ENCODE measurements around the gene BTBD7.
"Not testable (repeated sequence)": the region's sequence is repeated elsewhere in the genome, so short reads cannot be mapped to it uniquely, and the experiment has no call there.

The BTBD7 gene

DNA sequence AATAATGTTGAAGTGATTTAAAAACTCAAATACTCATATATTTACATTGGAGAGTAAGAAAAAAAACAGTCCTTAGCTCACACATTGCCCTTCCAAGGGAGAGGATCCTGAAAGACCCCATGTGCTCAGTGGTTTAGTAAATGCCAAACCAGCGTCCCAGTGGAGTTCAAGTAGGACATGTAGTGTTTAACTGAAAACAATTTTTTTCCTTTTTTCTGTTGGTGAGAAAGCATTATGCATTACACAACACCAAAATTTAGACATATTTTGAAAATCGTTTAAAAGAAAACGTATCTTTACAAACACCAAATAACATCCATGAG, 92.2 kb downstream of the BTBD7 start:
- DNase-seq (ENCODE audit: low read depth): no peak

DNA sequence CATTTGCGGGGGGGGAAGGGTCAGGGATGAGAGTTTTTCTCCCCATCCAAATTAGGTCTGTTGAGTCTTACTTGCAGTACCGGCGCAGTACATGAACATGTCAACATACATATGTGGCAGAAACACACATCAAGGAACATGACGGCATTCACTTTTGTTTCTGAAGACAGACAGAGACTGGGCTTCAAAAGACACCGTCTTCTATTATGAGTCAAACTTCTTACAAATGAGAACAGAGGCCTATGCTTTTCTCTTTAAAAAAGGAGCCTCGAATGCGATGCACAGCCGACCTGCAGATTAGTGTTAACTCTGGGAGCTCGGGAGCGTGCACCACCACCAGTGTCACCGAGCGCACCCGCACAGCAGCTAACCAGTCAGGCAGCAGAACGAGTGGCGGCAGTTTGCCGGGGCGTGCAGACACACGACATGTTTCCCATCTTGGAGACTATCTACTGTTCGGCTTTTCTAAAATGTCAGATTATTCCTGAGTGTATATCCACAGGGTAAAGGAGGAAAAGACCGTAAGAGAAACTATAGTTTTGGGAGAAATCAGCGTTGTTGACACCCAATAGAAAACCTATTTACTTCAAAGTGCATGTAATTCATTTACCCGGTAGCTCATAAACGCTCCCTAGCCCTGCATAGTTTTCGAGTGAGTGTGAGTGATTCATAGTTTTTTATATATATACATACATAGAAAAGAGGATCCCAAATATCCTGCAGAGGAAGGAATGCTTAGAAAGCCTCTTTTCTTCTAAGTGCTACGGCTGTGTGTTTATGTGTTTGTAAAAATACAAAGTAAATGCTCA, 92.8 kb downstream of the BTBD7 start:
- no peak for DNase-seq (ENCODE audit: low read depth)

DNA sequence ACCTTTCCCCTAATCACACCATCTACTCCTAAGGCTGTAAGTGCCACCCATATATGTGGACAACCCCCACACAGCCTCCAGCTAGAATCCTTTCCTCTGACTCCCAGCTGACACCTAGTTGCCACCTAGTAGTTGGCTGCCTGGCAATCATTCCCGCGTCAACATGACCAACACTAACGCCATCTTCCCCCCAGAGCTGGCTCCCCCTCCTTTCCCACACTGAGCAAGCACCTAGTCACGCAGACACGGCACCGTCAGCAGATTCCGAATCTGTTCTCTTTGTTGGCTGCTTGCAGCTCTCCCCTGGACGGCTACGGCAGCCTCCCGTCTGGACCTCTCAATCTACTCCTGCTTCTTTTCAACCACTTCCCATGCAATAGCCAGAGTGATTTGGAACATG, 98.0 kb downstream of the BTBD7 start:
- DNase-seq (ENCODE audit: low read depth): no peak

DNA sequence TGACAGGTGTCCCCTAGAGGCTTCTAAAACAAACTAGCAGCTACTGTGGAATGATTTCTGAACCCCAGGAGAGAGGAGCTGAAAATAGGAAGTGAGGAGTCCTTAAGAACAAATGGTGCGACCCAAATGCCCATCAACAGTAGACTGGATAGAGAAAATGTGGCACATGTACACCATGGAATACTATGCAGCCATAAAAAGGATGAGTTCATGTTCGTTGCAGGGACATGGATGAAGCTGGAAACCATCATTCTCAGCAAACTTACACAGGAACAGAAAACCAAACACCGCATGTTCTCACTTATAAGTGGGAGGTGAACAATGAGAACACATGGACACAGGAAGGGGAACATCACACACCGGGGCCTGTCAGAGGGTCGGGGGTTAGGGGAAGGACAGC, 99.8 kb downstream of the BTBD7 start:
- DNase-seq (ENCODE audit: low read depth): not testable (repeated sequence)

DNA sequence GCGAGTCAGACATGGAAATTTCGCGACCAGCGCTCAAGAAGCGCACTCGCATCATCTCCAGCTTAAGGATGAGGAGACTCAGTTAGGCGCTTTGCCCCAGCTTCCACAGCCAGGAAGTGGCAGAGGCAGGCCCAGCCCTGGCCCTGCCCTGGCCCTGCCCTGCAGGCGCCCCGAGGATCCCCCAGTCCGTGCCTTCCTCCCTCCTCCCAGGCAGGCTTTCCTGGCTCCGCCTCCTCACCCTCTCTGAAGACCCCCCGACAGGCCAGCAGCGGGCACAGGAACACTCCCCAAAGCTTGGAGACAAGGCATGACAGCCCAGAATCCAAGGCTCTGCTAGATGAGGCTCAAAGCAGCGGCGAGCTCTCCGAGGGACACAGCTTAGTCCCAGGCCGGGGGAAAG, 100.7 kb downstream of the BTBD7 start:
- DNase-seq (ENCODE audit: low read depth): no peak

DNA sequence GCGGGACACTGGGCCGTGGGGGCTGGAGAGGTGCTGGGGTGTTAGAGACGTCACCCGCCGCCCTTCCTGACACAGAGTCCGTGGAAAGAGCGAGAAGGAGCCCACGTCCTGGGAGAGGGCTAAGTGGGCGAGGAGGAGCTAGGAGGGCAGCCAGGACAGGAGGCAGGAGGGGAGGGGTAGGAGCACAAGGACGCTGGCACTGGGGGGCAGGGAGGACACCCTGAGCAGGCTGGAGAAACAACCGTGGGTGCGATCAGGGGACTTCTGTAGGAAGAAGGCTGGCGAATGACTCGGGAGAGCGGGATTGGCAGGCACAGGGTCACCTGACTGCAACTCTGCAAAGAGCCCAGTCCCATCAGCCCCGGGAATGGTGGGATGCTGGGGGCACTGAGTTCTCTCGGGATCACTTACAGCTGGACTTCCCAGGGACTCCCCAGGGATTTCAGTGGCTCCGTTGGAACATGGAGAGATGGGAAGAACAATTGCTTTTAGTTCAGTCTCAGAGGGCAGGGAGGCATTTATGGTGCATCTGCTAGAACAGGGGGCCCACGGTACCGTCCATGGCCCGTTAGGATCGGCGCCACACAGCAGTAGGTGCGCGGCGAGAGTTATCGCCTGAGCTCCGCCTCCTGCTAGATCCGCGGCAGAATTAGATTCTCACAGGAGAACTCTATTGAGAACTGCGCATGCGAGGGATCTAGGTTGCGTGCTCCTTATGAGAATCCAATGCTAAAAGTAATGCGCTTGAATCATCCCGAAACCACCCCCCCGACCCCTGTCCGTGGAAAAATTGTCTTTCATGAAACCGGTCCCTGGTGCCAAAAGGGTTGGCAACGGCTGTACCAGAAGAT, 101.5 kb downstream of the BTBD7 start:
- DNase-seq (ENCODE audit: low read depth): no peak

DNA sequence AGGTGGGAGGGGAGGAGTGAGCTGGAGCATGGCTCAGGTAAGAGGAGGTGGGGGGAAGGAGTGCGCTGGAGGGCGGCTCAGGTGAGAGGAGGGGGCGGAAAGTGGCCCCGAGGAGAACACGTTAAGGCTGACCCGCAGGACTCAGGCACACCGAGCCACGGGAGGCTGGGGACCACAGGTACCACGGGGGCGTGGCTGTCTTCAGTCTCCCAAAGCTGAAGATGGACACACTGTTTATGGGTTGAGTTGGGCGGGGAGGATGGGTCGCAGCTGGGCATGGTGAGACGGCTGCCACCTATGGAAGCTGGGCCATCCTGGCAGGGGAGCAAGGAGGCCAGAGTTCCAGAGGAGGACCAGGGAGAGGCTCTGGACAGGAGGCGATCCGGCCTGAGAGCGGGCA, 102.3 kb downstream of the BTBD7 start:
- no peak for DNase-seq (ENCODE audit: low read depth)

DNA sequence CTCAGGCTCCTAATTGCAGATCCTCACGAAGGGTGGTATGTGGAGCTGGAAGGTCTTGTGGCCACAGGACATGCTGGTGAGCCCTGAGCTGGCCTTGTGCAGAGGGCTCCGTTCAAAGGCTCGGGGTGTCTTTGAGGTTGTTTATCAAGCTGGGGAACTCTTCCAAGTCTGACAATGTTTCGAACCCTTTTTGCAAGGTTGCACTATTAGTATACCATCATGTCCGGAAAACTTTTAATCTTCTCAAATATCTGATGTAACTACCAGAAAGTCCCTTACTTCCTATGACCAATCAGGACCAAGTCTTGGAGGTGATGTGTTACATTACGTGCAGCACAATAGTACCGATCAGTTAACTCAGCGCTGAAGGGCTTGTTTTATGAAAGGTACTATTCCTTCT, 104.3 kb downstream of the BTBD7 start:
- DNase-seq (ENCODE audit: low read depth): no peak

DNA sequence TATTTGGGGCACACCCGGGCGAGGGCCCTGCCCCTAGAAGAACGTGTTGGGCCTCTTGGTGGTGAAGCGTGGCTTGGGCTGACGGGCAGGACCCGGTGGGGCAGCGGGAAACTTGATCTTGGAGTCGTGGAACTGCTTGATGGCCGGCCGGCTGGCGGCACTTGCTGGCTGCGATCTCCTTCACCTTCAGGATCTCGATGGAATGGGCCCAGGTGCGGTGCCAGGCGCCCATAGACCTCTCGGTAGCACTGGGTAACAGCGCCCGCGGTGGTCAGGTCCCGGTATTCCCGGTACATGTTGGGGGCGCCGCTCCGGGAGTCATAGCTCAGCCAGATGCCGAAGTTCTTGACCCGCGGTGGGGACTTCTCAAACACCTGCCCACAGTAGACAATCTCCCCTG, 109.3 kb downstream of the BTBD7 start:
- no peak for DNase-seq (ENCODE audit: low read depth)

DNA sequence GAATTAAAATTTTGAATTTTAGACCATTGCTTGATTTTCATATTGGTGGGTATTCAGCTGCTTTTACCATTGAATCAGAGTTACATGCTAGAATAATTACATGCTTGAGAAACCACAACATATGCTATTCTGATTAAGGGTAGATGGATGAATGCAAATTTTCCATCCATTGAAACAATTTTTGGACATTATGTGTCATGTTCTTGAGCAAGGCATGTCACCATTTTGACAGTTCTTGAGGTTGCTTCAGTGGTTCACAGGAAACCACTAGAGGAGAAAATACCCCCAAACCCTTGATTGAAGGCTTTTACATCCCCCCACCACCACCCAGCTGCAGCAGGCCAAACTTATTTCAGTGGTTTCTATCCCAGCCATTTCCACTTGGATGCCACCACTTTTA, 112.3 kb downstream of the BTBD7 start:
- no peak for DNase-seq (ENCODE audit: low read depth)

DNA sequence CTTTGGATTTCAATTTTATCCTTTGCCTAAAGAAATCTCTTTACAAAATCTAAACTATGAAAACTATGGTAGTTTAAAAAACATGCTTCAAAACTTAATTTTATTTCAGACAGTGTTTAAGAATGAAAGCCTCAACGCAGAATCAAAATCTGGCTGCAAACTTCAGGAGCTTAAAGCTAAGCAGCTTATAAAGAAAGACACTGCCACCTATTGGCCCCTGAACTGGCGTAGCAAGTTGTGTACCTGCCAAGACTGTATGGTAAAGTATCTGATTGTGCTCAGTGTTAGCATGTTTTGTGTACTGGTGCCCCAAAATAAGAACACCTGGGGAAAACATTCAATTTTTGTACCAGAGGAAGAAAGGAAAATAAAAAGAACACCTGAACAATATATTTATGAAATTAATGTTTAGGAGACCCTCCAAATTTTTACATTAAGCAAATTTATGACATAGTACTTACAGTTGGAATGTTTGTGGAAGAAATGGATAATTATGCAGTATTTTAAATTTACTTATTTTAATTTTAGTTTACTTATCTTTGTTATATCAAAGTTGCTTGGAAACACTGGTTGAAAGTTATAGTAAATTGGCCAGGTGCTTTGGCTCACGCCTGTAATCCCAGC, 113.6 kb downstream of the BTBD7 start:
- DNase-seq (ENCODE audit: low read depth): peak; percentile 16

DNA sequence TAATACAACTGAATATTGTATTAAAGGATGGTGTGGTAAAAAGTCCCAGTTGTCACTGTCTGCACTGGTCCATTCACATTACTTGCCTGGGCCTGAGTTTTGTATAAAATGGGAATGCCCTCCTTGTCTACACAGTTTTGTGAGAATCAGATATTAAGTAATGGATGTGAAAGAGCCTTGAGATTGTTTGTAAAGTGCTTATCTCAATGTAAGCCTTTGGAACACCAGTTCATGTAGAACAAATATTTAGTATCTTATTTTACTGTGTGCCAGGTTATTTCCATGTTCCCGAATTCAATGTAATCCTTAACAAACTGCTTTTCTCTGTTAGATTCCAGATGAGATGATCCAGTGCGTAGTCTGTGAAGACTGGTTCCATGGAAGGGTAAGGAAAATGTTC, 118.2 kb downstream of the BTBD7 start:
- DNase-seq (ENCODE audit: low read depth): no peak

DNA sequence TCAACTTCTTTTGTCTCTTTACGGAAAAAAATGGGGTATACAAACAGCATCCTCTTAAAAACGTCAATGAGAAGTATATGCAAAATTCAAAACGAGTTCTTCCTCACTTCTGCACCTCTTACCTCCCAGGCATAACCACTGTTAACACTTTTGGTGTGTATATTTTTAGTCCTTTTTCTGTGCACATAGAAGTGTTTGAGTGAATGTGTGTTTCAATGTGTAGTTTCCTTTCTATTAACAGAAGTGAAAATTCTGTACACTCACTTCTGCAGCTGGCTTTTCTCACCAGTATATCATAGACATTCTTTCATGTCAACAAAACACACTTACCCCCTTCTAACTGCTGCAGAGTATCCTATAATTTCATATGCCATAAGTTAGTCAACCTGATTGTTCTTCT, 120.4 kb downstream of the BTBD7 start:
- DNase-seq (ENCODE audit: low read depth): no peak

DNA sequence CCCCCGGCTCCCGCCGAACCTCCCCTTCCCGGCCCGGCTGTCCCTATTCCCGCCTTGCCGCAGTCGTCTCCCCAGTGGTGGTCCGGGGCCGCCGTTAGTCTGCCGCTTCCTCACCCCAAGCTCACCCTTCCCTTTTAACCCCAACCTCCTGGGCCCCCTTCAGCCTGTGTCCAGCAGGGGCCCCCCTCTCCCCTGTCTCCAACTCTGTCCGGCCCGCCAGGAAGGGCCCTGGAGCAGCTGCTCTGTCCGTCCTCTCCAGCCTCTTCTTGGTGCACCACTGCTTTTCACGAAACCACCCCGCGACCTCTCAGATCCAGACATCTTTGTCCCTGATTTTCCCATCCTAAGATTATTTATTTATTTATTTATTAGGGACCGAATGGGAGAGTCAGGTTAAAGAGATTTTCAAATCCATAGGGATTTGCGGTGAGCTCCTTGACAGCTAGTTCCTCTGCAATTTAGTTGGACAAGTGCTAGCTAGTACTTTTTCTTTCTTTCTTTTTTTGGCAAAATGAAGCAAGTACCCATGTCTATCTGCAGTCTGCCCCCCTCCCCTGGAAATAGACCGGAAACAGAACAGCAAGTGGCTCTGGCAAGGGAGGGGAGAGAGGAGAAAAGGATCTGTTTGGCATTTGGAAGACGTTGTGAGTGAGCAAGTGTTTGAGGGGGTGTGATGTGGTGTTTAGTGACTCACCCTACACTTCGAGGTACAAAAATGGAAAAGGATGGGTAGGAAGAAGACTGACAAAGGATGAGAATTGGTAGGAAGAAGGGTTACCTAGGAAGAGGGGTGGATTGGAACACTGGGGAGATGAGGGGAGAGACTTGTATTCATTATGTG, 125.1 kb downstream of the BTBD7 start:
- no peak for DNase-seq (ENCODE audit: low read depth)

DNA sequence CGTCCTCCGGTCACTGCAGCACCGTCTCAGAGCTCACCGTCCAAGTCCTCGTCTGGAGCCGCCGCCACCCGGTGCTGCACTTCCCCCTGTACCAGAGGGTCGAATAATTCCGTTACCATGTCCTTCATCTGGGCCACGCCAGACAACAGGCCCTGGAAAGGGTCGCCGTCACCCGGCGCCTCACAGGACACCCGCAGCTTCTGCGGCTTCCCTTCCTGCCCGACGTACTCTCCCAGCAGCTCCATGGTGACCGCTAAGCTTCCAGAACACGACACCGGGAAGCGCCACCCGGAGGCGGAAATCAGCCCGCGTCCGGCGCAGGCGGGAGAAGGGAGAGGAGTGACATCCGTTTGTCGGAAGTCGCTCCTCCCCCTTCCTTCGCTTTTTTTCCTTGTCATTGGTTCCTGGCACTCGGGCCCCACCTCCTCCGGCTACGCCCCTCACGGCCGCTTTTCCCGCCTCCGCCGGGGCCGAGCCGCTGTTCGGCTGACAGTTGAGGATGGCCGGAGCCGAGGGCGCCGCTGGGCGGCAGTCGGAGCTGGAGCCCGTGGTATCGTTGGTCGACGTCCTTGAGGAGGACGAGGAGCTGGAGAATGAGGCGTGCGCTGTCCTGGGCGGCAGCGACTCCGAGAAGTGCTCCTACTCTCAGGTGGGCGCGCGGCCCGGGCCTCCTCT, 125.9 kb downstream of the BTBD7 start, which contains the start of the genes GON7 and UBR7:
TSS of gene GON7 (minus strand) at position 273 of the 675 bp plus-strand sequence. CDS start at position 245, 28 bp downstream.
TSS of gene UBR7 (plus strand) at position 464 of the 675 bp plus-strand sequence. CDS start at position 500, 36 bp downstream.
- DNase-seq (ENCODE audit: low read depth): peak; percentile 88

DNA sequence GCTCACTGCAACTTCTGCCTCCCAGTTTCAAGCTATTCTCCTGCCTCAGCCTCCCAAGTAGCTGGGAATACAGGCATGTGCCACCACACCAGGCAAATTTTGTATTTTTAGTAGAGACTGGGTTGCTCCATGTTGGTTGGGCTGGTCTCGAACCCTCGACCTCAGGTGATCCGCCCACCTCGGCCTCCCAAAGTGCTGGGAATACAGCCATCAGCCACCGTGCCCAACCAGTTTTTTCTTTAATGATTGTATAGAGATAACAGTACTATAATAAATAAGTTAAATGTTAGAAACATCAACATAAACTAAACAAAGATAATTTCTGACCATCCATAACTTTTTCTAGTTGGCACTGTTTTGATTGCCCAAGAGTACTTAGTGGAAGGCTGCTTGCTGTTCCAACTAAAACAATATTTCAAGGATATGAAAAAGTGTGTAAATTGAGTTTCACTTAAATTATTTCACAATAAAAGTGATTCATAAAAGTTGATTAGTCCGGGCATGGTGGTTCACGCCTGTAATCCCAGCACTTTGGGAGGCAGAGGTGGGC, 131.6 kb downstream of the BTBD7 start:
- DNase-seq (ENCODE audit: low read depth): no peak

DNA sequence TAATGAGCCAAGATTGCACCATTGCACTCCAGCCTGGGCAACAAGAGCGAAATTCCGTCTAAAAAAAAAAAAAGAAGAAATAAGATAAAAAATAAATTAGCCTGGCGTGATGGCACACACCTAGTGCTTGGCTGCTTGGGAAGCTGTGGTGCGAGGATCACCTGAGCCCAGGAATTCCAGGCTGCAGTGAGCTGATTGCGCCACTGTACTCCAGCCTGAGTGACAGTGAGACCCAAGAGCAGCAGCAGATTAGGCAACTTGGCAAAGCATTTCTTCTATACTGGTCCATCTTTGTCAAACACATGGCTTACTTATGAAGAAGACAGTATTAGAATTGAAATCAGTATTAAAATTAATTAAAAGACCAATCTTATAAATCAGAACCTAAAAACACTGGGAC, 132.3 kb downstream of the BTBD7 start:
- DNase-seq (ENCODE audit: low read depth): no peak

DNA sequence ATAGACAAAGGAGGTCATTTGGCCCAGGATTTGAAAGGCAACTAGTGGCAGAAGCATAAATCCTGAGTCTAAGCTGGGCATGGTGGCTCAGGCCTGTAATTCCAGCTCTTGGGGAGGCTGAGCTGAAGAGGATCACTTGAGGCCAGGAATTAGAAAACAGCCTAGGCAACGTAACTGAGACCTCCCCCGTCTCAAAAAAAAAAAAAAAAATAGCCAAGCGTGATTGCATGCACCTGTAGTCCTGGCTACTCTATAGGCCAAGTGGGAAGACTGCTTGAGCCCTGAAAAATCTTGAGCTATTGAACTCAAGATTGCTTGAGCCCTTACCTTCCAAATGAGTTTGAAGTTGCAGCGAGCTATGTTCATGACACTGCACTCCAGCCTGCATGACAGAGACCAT, 133.8 kb downstream of the BTBD7 start:
- no peak for DNase-seq (ENCODE audit: low read depth)

DNA sequence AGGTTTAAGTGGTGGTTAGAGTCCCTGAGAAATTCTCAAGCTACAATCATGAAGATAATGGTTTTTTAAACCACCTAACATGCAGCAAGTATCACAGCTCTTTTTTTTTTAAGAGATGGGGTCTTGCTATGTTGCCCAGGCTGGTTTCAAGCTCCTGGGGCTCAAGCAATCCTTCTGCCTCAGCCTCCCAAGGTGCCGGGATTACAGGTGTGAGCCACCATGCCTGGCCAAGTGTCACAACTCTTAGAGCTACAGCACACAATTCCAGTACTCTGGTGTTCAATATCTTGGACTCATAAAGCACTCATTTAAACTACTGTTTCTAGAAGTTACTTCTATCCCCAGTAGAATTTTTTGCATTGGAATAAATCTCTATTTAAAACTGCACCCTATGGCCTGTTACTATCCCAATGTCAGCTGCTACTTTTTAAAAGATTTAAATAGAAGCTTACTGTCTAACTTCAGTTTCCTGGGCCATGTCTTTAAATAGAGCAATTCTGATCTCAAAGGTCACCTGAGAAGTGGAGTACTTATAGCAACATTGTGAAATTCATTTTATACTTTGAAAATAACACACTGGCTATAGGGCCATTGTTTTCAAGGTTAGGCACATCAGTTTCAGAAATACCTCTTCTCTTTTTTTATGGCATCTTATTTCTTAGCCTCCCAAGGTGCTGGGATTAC, 137.4 kb downstream of the BTBD7 start:
- no peak for DNase-seq (ENCODE audit: low read depth)

Data from activated T-cell treated with anti-CD3 and anti-CD28 coated beads for 24 hours (primary cell).